Measurements from ENCODE around the gene ICA1. TPM values are rescaled to one million over a fixed set of nuclear protein-coding genes. Genes with fewer than 3 reads are reported as not detected.

ICA1 gene
- total RNA-seq, 2 experiments from 2014 or later, result 2.3 to 2.4 TPM

DNA sequence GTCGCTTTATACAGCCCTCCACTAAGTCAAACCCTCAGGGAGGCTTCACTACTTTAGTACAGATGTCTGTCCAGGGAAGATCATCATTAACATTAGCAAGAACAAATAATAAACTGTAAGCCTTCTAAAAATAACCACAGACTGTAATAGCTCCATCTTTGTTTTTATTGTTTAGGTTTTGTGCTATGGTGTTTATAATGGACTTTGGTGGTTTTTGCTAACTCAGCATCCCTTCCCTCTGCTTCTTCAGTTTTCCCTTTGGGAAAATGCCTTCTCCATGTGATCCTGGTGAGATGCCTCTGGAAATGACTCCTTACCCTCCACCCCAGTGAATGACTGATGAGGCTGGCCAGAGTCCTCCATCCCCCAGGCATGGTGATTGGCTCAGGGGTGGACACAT is 131.3 kb downstream of the ICA1 start:
- intact Hi-C loops (cut with micrococcal nuclease), result loop anchor here (5.0 kb wide), 1 partner anchor 368 kb away; no protein-coding TSS in a partner anchor
- Mint-ChIP-seq H3K4me1 (ENCODE audit: low read depth) (peaks cover 90% of the 10 kb centered on the region), H3K4me3 (no peak overlapping the region), H3K9me3 (no peaks in the 10 kb centered on the region), H3K36me3 (peaks cover 4% of the 10 kb centered on the region), H3K27ac (no peak overlapping the region), H3K27me3 (no peaks in the 10 kb centered on the region)
- DNase-seq, result no peak
- ChIA-PET CTCF (no interaction called here), POLR2A (no interaction called here)

DNA sequence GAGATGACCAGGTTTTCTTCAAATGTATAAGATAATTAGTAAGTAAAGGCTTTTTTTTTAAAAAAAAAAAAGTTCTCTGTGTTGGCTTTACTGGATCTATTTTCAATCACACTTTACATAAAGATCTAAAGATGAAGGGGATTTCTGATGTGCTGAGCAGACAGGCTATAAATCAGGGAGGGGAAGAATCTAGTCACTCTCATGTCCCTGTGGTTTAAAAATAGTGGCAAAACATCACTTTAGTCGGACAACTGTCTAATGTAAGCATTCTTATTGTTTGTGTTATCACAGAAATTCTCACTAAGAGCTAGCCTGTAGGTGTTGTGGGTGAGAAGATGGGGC is 132.7 kb downstream of the ICA1 start:
- H3K27ac Mint-ChIP-seq, result peak overlapping the region; percentile 73

DNA sequence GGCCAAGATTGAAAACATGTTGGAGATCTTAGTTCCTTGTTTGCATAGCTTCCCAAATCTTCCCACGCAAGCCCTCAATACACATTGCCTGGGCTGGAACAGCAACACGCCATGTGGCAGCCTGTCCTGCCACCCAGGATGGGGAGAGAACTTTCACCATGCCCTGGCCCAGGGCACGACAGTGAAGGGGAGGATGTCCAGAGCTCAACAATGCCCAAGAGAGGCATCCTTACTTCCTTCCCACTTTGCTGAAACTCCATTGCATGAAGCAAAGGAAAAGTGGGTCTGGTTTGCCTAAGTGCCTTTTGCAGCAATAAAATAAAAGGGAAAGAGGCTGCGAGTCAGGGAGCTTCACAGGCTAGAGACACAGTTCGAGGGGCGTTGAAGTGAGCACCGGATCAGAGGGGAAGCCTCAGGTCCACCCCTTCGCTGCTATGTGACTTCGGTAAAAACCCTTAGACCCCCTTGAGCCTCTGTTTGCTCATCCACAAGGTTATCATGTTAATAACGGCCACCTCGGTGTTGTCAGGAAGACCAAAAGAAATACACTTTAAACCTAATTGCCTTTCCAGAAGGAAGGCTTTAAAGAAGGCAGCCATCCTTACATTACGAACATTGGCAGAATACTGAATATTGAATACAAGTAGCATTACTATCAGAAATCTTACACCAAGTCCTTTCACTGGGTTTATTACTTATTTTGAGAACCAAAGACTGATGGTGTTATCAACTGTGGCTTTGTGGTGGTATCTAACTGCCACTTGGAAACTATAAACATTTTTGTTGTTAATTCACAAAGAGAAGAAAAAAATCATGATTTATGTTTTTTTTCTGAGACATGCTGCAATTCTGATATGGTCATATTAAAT is 133.3 kb downstream of the ICA1 start:
- DNase-seq, result no peak
- ChIA-PET POLR2A (no interaction called here), CTCF (no interaction called here)
- Mint-ChIP-seq H3K4me3 (peak overlapping the region; percentile 40), H3K27ac (peak overlapping the region; percentile 73), H3K27me3 (no peaks in the 10 kb centered on the region), H3K36me3 (peaks cover 7% of the 10 kb centered on the region), H3K9me3 (no peaks in the 10 kb centered on the region), H3K4me1 (ENCODE audit: low read depth) (peaks cover 89% of the 10 kb centered on the region)
- intact Hi-C loops (cut with micrococcal nuclease), result loop anchor here (5.0 kb wide), 1 partner anchor 456 kb away; no protein-coding TSS in a partner anchor

More for the DNA sequence above, 132.7 kb downstream of the ICA1 start:
- CTCF ChIA-PET, result interaction anchor here (1.0 kb wide), 1 partner anchor 40 kb away, joined by 3 read pairs; no protein-coding TSS in a partner anchor
- no peaks in the 10 kb centered on the region for H3K9me3 Mint-ChIP-seq
- DNase-seq, result no peak
- H3K27me3 Mint-ChIP-seq, result no peaks in the 10 kb centered on the region
- H3K4me3 Mint-ChIP-seq, result no peak overlapping the region
- H3K4me1 Mint-ChIP-seq (ENCODE audit: low read depth), result peaks cover 93% of the 10 kb centered on the region
- H3K36me3 Mint-ChIP-seq, result peaks cover 7% of the 10 kb centered on the region
- POLR2A ChIA-PET, result no interaction called here
- intact Hi-C loops (cut with micrococcal nuclease), result loop anchor here (5.0 kb wide), 1 partner anchor 457 kb away; no protein-coding TSS in a partner anchor

DNA sequence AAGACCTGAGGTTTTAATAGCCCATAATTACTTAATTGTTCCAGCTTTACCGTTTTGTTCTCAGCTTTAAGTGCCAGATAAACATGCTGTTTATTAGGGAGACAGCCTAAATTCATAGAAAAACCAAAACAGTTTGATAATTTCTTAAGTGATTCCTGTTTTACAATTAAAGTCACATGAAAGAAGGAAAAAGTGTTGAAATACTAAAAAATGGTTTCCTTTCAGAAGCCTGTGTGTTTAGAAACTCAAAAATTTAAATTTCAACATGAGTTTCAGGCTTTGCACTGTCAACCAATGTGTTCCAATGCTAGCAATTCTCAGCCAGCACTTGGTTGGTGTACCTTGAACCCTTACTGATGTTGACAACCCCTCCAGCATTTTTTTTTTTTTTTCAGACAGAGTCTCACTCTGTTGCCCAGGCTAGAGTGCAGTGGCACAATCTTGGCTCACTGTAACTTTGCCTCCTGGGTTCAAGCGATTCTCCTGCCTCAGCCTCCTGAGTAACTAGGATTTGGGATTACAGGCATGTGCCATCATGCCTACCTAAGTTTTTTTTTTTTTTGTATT is 135.3 kb downstream of the ICA1 start:
- Mint-ChIP-seq H3K9me3 (no peaks in the 10 kb centered on the region), H3K27me3 (no peaks in the 10 kb centered on the region), H3K4me3 (peak overlapping the region; percentile 66), H3K27ac (peak overlapping the region; percentile 92), H3K36me3 (peaks cover 7% of the 10 kb centered on the region), H3K4me1 (ENCODE audit: low read depth) (peaks cover 79% of the 10 kb centered on the region)
- POLR2A ChIA-PET, result interaction anchor here (1.0 to 2.5 kb wide), 6 partner anchors 8 to 486 kb away, joined by 3 to 27 read pairs (median 6); partner anchors contain the start of gene UMAD1
- CTCF ChIA-PET, result interaction anchor here (1.2 to 2.1 kb wide), 6 partner anchors 7 to 91 kb away, joined by 4 to 12 read pairs (median 8); no protein-coding TSS in a partner anchor
- intact Hi-C loops (cut with micrococcal nuclease), result loop anchor here (1.0 to 5.0 kb wide), 9 partner anchors 8 to 944 kb away; partner anchors contain the start of genes C1GALT1, GLCCI1 and UMAD1
- no peak for DNase-seq

DNA sequence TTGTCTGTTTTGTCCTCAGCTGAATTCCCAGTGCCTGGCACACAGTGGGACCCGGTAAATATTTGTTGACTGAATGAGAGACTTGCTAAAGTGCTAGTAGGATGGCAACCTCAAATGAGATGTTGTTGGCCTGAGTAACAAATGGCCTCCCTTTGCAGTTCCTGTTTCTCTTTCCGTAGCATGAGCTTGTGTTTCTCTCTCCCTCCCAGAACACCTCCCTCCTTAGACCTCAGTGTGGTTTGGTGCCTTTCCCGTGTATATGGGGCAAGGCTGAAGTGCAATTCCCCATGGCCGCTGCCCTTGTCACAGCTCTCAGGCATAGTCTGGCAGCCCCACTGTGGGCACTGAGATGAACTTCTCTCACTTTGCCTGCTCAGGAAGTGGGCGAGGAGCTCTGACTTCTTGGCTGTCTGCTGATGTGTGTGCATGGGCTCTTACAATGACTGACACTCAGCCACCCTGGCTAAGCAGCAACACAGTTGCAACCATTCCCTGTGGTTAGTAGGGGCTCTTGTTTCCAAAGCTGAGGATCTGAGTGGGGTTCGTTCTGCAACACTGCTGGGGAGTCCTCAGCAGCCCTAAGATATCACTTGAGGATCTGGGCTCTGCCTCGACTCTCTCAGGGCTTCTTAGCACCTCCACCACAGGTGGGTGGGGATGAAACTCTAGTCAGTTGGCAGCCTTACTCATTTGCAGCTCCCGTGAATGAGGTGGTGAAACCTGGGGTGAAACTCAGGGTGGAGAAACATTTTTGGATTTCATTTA is 136.1 kb downstream of the ICA1 start:
- POLR2A ChIA-PET, result interaction anchor here (0.7 to 2.5 kb wide), 10 partner anchors 9 to 485 kb away, joined by 3 to 27 read pairs (median 5); partner anchors contain the start of genes GLCCI1 and UMAD1
- Mint-ChIP-seq H3K4me3 (peak overlapping the region; percentile 66), H3K27me3 (no peaks in the 10 kb centered on the region), H3K27ac (peak overlapping the region; percentile 92), H3K9me3 (no peaks in the 10 kb centered on the region), H3K36me3 (peaks cover 7% of the 10 kb centered on the region), H3K4me1 (ENCODE audit: low read depth) (peaks cover 78% of the 10 kb centered on the region)
- DNase-seq, result peak; percentile 89
- intact Hi-C loops (cut with micrococcal nuclease), result loop anchor here (1.0 to 5.0 kb wide), 10 partner anchors 8 to 944 kb away; partner anchors contain the start of genes C1GALT1, GLCCI1 and UMAD1
- CTCF ChIA-PET, result interaction anchor here (0.5 to 2.1 kb wide), 11 partner anchors 8 to 206 kb away, joined by 3 to 12 read pairs (median 6); no protein-coding TSS in a partner anchor

DNA sequence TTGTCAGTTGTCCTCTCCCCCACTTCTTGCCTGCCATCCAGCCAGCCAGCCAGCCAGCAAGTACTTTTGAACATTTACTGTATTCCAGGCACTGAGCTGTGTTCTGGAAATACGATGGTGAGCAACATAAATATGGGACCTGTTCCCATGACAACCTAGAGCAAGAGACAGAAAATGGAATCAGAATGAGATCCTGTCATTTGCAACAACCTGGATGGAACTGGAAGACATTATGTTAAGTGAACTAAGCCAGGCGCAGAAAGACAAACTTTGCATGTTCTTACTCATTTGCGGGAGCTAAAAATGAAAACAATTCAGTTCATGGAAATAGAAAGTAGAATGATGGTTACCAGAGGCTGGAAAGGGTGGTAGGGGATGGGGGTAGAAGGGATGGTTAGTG is 140.7 kb downstream of the ICA1 start:
- no peak overlapping the region for H3K4me3 Mint-ChIP-seq
- ChIA-PET CTCF (no interaction called here), POLR2A (interaction anchor here (1.2 kb wide), 1 partner anchor 13 kb away, joined by 3 read pairs; no protein-coding TSS in a partner anchor)
- intact Hi-C loops (cut with micrococcal nuclease), result no loop called here
- no peak for DNase-seq
- no peaks in the 10 kb centered on the region for H3K9me3 Mint-ChIP-seq
- peaks cover 4% of the 10 kb centered on the region for H3K36me3 Mint-ChIP-seq
- H3K4me1 Mint-ChIP-seq (ENCODE audit: low read depth), result peaks cover 61% of the 10 kb centered on the region
- H3K27me3 Mint-ChIP-seq, result no peaks in the 10 kb centered on the region
- H3K27ac Mint-ChIP-seq, result no peak overlapping the region

DNA sequence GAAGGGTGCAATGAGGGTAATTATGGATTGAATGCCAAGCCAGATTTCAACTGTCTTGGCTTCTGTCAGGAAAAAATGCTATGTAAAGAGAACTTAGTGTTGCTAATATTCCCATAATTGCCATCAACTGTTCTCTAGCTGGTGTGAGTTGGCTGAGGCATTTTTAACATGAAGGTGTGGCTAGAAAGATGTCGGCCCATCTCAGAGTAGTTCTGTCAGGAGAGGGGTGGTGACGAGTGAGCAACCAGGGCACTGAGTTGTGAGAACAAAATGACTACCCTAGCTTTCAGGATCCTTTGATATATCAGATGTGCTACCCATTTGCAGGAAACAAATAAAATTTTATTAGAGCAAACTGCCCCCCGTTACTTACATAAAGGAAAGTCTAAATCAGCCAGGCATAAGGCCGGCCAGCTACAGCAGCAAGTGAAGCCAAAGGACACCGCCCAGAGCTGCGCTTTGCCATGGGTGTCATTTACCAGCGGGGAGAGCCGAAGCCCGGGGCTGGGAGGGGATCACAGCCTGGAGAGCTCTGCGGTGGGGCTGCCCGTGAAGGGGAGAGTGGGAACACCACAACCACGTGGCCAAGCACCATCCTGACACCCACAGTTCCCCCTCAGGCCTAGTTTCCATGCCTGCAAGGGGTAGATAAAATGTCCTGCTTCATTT is 141.4 kb downstream of the ICA1 start:
- ChIA-PET CTCF (no interaction called here), POLR2A (interaction anchor here (1.2 kb wide), 1 partner anchor 13 kb away, joined by 3 read pairs; no protein-coding TSS in a partner anchor)
- H3K27ac Mint-ChIP-seq, result no peak overlapping the region
- peaks cover 61% of the 10 kb centered on the region for H3K4me1 Mint-ChIP-seq (ENCODE audit: low read depth)
- intact Hi-C loops (cut with micrococcal nuclease), result no loop called here
- H3K9me3 Mint-ChIP-seq, result no peaks in the 10 kb centered on the region
- no peaks in the 10 kb centered on the region for H3K27me3 Mint-ChIP-seq
- no peak for DNase-seq
- H3K4me3 Mint-ChIP-seq, result no peak overlapping the region
- H3K36me3 Mint-ChIP-seq, result peaks cover 4% of the 10 kb centered on the region

DNA sequence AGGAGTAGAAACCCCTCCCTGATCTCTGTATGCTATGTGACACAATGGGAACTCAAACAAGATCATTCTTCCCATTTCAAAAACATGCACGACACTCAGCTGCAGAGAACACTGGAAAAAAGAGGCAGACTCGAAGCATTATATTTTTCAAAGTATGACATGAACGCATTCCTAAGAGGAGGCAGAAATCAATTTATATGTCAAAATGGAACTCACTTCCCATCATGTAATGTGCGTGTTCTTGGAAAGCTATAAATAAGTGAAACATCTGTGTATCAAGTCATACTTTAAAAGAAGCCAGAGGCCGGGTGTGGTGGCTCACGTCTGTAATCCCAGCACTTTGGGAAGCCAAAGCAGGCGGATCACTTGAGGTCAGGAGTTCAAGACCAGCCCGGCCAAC is 142.7 kb downstream of the ICA1 start:
- peaks cover 61% of the 10 kb centered on the region for H3K4me1 Mint-ChIP-seq (ENCODE audit: low read depth)
- no peak for DNase-seq
- no peak overlapping the region for H3K4me3 Mint-ChIP-seq
- no peaks in the 10 kb centered on the region for H3K36me3 Mint-ChIP-seq
- POLR2A ChIA-PET, result no interaction called here
- H3K9me3 Mint-ChIP-seq, result no peaks in the 10 kb centered on the region
- H3K27me3 Mint-ChIP-seq, result no peaks in the 10 kb centered on the region
- intact Hi-C loops (cut with micrococcal nuclease), result no loop called here
- H3K27ac Mint-ChIP-seq, result no peak overlapping the region
- CTCF ChIA-PET, result interaction anchor here (0.9 kb wide), 1 partner anchor 68 kb away, joined by 4 read pairs; no protein-coding TSS in a partner anchor

DNA sequence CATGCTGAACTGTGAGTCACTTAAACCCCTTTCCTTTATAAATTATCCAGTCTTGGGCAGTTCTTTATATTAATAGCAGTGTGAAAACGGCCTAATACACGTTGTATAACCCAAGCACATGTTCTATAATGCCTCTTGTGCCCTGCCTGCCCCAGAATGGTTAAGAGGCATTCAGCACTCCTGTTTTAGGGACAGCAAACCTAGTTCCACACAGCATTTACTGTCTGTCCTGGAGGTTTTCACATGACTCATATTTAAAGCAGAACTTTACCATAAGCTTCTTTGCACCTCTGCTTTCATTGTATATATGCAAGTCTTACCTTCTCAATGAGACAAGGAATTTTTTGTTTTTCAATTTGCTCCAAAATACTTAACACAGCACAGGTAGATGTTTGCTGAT is 144.8 kb downstream of the ICA1 start:
- no peaks in the 10 kb centered on the region for H3K36me3 Mint-ChIP-seq
- no peak for DNase-seq
- ChIA-PET CTCF (no interaction called here), POLR2A (no interaction called here)
- no peaks in the 10 kb centered on the region for H3K9me3 Mint-ChIP-seq
- no peaks in the 10 kb centered on the region for H3K27me3 Mint-ChIP-seq
- no peak overlapping the region for H3K4me3 Mint-ChIP-seq
- H3K27ac Mint-ChIP-seq, result no peak overlapping the region
- peaks cover 59% of the 10 kb centered on the region for H3K4me1 Mint-ChIP-seq (ENCODE audit: low read depth)
- intact Hi-C loops (cut with micrococcal nuclease), result loop anchor here (1.0 kb wide), 1 partner anchor 8 kb away; no protein-coding TSS in a partner anchor

DNA sequence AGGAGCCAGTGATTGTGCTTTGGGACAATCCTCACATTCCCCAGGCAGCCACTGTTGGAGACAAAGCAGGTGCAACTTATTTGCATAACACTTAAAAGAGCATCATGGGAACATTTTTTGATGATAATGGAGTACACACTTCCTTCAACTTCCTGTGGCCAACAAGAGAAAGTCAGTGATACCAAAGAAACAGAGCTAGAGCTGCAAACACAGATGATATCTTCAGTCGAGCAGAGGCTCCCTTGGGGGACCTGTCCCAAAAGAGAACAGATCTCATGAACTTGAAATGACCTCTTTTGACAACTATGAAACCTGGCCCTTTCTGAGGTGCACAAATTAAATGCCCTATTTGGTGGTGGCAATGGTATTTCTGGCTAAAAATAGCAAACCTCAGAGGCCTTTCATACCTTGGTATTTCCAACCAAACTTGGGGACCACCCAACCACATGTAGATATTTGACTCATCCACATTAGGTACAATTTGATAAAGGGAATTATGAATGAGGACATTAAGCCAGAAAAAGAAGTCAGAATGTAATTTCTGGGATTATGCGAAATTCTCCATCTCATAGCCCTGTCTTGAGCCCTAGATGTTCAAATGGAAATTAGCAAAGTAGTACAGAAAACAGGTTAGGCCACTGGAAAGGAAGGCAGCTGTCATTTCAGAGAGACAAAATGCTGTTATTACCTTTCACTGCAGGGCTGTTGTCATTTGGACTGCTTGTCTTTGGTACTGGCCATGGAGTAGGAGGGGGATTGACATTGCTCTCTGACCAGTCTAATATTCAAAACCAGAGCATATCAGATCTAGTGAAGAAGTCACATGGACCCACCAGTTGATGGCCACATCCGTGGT is 146.2 kb downstream of the ICA1 start:
- H3K36me3 Mint-ChIP-seq, result no peaks in the 10 kb centered on the region
- POLR2A ChIA-PET, result interaction anchor here (1.6 kb wide), 1 partner anchor 10 kb away, joined by 3 read pairs; no protein-coding TSS in a partner anchor
- no peaks in the 10 kb centered on the region for H3K27me3 Mint-ChIP-seq
- H3K4me3 Mint-ChIP-seq, result no peak overlapping the region
- CTCF ChIA-PET, result interaction anchor here (1.0 kb wide), 1 partner anchor 180 kb away, joined by 3 read pairs; no protein-coding TSS in a partner anchor
- intact Hi-C loops (cut with micrococcal nuclease), result no loop called here
- peak overlapping the region; percentile 1 for H3K27ac Mint-ChIP-seq
- no peaks in the 10 kb centered on the region for H3K9me3 Mint-ChIP-seq
- peaks cover 47% of the 10 kb centered on the region for H3K4me1 Mint-ChIP-seq (ENCODE audit: low read depth)
- no peak for DNase-seq
